ENCODE results near the gene TLN1.
A peak's percentile ranks its signal among the peaks of the same experiment; 100 is the strongest.

TLN1 gene

GRCh38 chr9:35703906-35704672, 27.9 kb downstream of the TLN1 start:
- DNase-seq (ENCODE audit: low read depth): no peak

- peak; percentile 29 for DNase-seq (ENCODE audit: low read depth)
These were observed 29.3 kb downstream of the TLN1 start for GRCh38 chr9:35702696-35703095.

- no peak for DNase-seq (ENCODE audit: low read depth)
These were observed 31.1 kb downstream of the TLN1 start for GRCh38 chr9:35700942-35701341.

GRCh38 chr9:35700031-35700430, 32.0 kb downstream of the TLN1 start:
- no peak for DNase-seq (ENCODE audit: low read depth)

GRCh38 chr9:35698231-35698630, 33.8 kb downstream of the TLN1 start:
- no peak for DNase-seq (ENCODE audit: low read depth)

GRCh38 chr9:35697486-35697885, 34.5 kb downstream of the TLN1 start:
- no peak for DNase-seq (ENCODE audit: low read depth)

GRCh38 chr9:35696520-35697215, 35.3 kb downstream of the TLN1 start:
- DNase-seq (ENCODE audit: low read depth): peak; percentile 54

- peak; percentile 73 for DNase-seq (ENCODE audit: low read depth)
These were observed 36.0 kb downstream of the TLN1 start for GRCh38 chr9:35695943-35696401.

GRCh38 chr9:35691757-35692301, 40.2 kb downstream of the TLN1 start:
- DNase-seq (ENCODE audit: low read depth): no peak

- no peak for DNase-seq (ENCODE audit: low read depth)
These were observed 40.7 kb downstream of the TLN1 start for GRCh38 chr9:35691334-35691650.

- peak; percentile 87 for DNase-seq (ENCODE audit: low read depth)
These were observed 41.2 kb downstream of the TLN1 start for GRCh38 chr9:35690614-35691333.

GRCh38 chr9:35690294-35690613, 41.7 kb downstream of the TLN1 start:
- DNase-seq (ENCODE audit: low read depth): peak; percentile 71

GRCh38 chr9:35689542-35690293, 42.3 kb downstream of the TLN1 start, which contains the start of gene TPM2:
TPM2 (minus strand) TSS chr9:35689925; CDS start chr9:35689817, 108 bp downstream.
- peak; percentile 88 for DNase-seq (ENCODE audit: low read depth)

- peak; percentile 86 for DNase-seq (ENCODE audit: low read depth)
These were observed 43.1 kb downstream of the TLN1 start for GRCh38 chr9:35688558-35689541.

- no peak for DNase-seq (ENCODE audit: low read depth)
These were observed 43.9 kb downstream of the TLN1 start for GRCh38 chr9:35687972-35688557.

- no peak for DNase-seq (ENCODE audit: low read depth)
These were observed 44.7 kb downstream of the TLN1 start for GRCh38 chr9:35687306-35687705.

GRCh38 chr9:35686222-35687203, 45.5 kb downstream of the TLN1 start:
- DNase-seq (ENCODE audit: low read depth): peak; percentile 45

- DNase-seq (ENCODE audit: low read depth): no peak
These were observed 46.5 kb downstream of the TLN1 start for GRCh38 chr9:35685506-35685905.

- DNase-seq (ENCODE audit: low read depth): no peak
These were observed 47.1 kb downstream of the TLN1 start for GRCh38 chr9:35684921-35685320.
